ENCODE results near the gene PTTG1IP. TPM values are rescaled to one million over a fixed set of nuclear protein-coding genes. Genes with fewer than 3 reads are reported as not detected.

Gene PTTG1IP
- total RNA-seq, 1 donor from 2014 or later: 240 TPM

DNA sequence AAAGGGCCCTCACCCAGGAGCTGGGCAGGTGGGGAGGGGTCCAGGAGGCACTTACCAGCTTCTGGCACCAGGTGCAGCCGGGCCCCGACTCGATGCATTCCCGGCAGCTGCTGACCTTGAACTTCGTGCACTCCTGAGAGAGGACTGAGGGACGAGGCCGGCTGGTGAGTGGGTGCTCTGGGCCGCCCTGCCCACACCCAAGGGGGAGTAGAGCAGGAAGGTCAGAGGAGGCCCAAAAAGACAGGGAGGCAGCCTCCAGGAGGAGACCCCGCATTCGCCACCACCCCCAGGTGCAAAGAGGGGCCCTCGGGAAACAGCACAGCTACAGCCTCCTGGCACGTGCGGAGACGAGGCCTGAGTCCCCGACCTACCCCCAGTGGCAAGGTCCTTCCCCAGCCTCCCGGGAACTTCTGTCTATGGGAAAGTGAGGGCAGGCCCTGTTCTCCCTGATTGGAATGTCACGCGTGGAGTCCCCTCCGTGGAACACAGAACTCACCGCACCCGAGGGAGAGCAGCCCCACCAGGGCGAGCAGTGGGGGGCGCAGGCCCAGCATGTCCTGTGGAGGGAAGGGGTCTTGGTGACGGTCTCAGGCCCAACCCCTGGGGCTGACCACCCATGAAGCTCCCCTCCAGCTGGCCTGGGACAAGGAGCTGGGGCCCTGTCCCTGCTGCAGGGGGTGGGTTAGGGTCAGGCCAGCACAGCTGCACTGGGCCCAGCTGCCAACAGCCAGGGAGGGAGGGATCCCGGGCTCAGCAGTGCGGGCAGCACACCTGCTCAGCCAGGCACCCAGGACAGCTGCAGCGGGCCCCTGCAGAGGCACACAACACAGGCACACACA, 37.0 kb upstream of the PTTG1IP start:
- peaks cover 10% of the 10 kb centered on the region for H3K4me1 ChIP-seq (ENCODE audit: insufficient read depth, low read length)
- H3K27me3 ChIP-seq (ENCODE audit: insufficient read depth, low read length): peaks cover 24% of the 10 kb centered on the region
- H3K36me3 Mint-ChIP-seq (ENCODE audit: low read depth, unreplicated experiment): no peaks in the 10 kb centered on the region
- H3K36me3 ChIP-seq (ENCODE audit: insufficient read depth, low read length): no peaks in the 10 kb centered on the region
- no peaks in the 10 kb centered on the region for H3K9me3 ChIP-seq (ENCODE audit: insufficient read depth, low read depth, low read length)
- no peak overlapping the region for H3K27ac ChIP-seq (ENCODE audit: low read depth, low read length)
- no peaks in the 10 kb centered on the region for H3K9me3 Mint-ChIP-seq (ENCODE audit: unreplicated experiment)
- H3K9ac ChIP-seq (ENCODE audit: low read length): no peak overlapping the region
- no peak overlapping the region for H2AFZ ChIP-seq (ENCODE audit: low read depth, low read length)
- peaks cover 1% of the 10 kb centered on the region for H3K4me1 Mint-ChIP-seq (ENCODE audit: low read depth, unreplicated experiment)
- FAIRE-seq: no peak
- no peak overlapping the region for H3K4me3 Mint-ChIP-seq (ENCODE audit: unreplicated experiment)
- no peak overlapping the region for H3K27ac Mint-ChIP-seq (ENCODE audit: unreplicated experiment)
- no peak overlapping the region for H3K4me3 ChIP-seq (ENCODE audit: insufficient read depth, low read depth, low read length)
- peaks cover 58% of the 10 kb centered on the region for H3K27me3 Mint-ChIP-seq (ENCODE audit: low read depth, unreplicated experiment)
- H3K4me2 ChIP-seq (ENCODE audit: low read length): no peak overlapping the region
- H3K79me2 ChIP-seq (ENCODE audit: insufficient read depth, low read length): no peaks in the 10 kb centered on the region
- peaks cover 4% of the 10 kb centered on the region for H4K20me1 ChIP-seq (ENCODE audit: insufficient read depth, low read length)
- TF ChIP-seq EZH2 (IDR thresholded peaks at IDR 0.05; ENCODE audit: insufficient read depth, low read length) (no peak), CTCF (IDR thresholded peaks at IDR 0.05; ENCODE audit: insufficient read depth, low read depth, low read length) (no peak)
- DNase-seq (ENCODE audit: low read depth): no peak

DNA sequence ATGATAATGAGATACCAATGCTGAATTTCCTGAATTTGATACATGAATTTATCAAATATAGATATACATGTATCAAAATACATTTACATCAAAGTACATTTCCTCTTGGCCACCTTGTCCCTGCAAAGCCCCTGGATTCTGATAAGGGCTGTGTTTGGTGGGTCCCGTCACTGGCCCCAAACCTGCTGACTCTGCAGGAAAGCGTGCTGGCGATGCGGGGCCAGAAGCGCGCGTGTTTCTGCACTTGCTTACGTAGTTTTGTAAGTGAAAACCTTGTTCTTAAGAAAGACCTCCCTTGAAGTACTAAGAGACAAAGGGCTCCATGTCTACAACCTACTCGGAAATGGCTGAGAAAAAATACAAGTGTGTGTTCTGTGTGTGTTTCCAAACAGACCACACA, 36.2 kb upstream of the PTTG1IP start:
- peaks cover 56% of the 10 kb centered on the region for H3K27me3 Mint-ChIP-seq (ENCODE audit: low read depth, unreplicated experiment)
- Histone ChIP-seq H3K4me3 (ENCODE audit: insufficient read depth, low read depth, low read length) (no peak overlapping the region), H3K4me2 (ENCODE audit: low read length) (no peak overlapping the region), H3K27ac (ENCODE audit: low read depth, low read length) (no peak overlapping the region), H3K79me2 (ENCODE audit: insufficient read depth, low read length) (no peaks in the 10 kb centered on the region), H3K9ac (ENCODE audit: low read length) (no peak overlapping the region), H4K20me1 (ENCODE audit: insufficient read depth, low read length) (peaks cover 4% of the 10 kb centered on the region), H3K4me1 (ENCODE audit: insufficient read depth, low read length) (peaks cover 3% of the 10 kb centered on the region), H3K27me3 (ENCODE audit: insufficient read depth, low read length) (peaks cover 24% of the 10 kb centered on the region), H2AFZ (ENCODE audit: low read depth, low read length) (no peak overlapping the region), H3K36me3 (ENCODE audit: insufficient read depth, low read length) (no peaks in the 10 kb centered on the region), H3K9me3 (ENCODE audit: insufficient read depth, low read depth, low read length) (no peaks in the 10 kb centered on the region)
- H3K27ac Mint-ChIP-seq (ENCODE audit: unreplicated experiment): no peak overlapping the region
- H3K36me3 Mint-ChIP-seq (ENCODE audit: low read depth, unreplicated experiment): no peaks in the 10 kb centered on the region
- FAIRE-seq: no peak
- no peak overlapping the region for H3K4me3 Mint-ChIP-seq (ENCODE audit: unreplicated experiment)
- H3K9me3 Mint-ChIP-seq (ENCODE audit: unreplicated experiment): no peaks in the 10 kb centered on the region
- H3K4me1 Mint-ChIP-seq (ENCODE audit: low read depth, unreplicated experiment): no peaks in the 10 kb centered on the region
- DNase-seq (ENCODE audit: low read depth): no peak
- TF ChIP-seq CTCF (IDR thresholded peaks at IDR 0.05; ENCODE audit: insufficient read depth, low read depth, low read length) (no peak), EZH2 (IDR thresholded peaks at IDR 0.05; ENCODE audit: insufficient read depth, low read length) (no peak)

DNA sequence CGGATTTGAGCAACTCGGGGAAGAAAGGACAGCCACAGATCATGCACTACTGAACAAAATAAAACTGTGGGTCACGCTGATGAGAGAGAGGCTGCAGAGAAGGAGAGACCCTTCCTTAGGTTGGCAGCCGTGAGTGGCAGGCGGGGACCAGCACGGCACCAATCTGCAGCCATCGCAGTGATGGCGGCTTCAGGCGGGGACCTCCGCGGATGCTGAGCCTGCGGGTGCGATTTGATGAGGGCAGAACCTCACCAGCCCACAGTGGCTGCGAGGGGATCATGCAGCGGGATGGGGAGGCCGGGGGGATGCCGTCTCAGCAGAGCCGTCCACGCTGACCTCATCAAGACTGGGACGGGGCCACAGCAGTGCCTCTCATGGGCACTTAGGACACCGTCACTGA, 35.4 kb upstream of the PTTG1IP start:
- H4K20me1 ChIP-seq (ENCODE audit: insufficient read depth, low read length): peaks cover 4% of the 10 kb centered on the region
- H3K79me2 ChIP-seq (ENCODE audit: insufficient read depth, low read length): no peaks in the 10 kb centered on the region
- no peak overlapping the region for H3K27ac ChIP-seq (ENCODE audit: low read depth, low read length)
- H3K36me3 ChIP-seq (ENCODE audit: insufficient read depth, low read length): no peaks in the 10 kb centered on the region
- H3K4me1 ChIP-seq (ENCODE audit: insufficient read depth, low read length): no peaks in the 10 kb centered on the region
- H3K27ac Mint-ChIP-seq (ENCODE audit: unreplicated experiment): no peak overlapping the region
- no peaks in the 10 kb centered on the region for H3K9me3 ChIP-seq (ENCODE audit: insufficient read depth, low read depth, low read length)
- DNase-seq (ENCODE audit: low read depth) (no peak), FAIRE-seq (no peak)
- no peaks in the 10 kb centered on the region for H3K9me3 Mint-ChIP-seq (ENCODE audit: unreplicated experiment)
- TF ChIP-seq EZH2 (IDR thresholded peaks at IDR 0.05; ENCODE audit: insufficient read depth, low read length) (no peak), CTCF (IDR thresholded peaks at IDR 0.05; ENCODE audit: insufficient read depth, low read depth, low read length) (no peak)
- H3K36me3 Mint-ChIP-seq (ENCODE audit: low read depth, unreplicated experiment): no peaks in the 10 kb centered on the region
- H3K9ac ChIP-seq (ENCODE audit: low read length): no peak overlapping the region
- peaks cover 24% of the 10 kb centered on the region for H3K27me3 ChIP-seq (ENCODE audit: insufficient read depth, low read length)
- H2AFZ ChIP-seq (ENCODE audit: low read depth, low read length): no peak overlapping the region
- H3K4me2 ChIP-seq (ENCODE audit: low read length): no peak overlapping the region
- no peak overlapping the region for H3K4me3 Mint-ChIP-seq (ENCODE audit: unreplicated experiment)
- no peaks in the 10 kb centered on the region for H3K4me1 Mint-ChIP-seq (ENCODE audit: low read depth, unreplicated experiment)
- peaks cover 58% of the 10 kb centered on the region for H3K27me3 Mint-ChIP-seq (ENCODE audit: low read depth, unreplicated experiment)
- H3K4me3 ChIP-seq (ENCODE audit: insufficient read depth, low read depth, low read length): no peak overlapping the region

All from astrocyte (in vitro differentiated cells and primary cell).